Breast epithelium (tissue), 3 donors: ENCODE measurements around the gene DCANP1.

Experiments used
- CTCF ChIP-seq, 3 donors: fragments of 450-650 bp; IDR thresholded peaks; one replicate each; pipeline ENCODE4 v1.5.1; 2016 to 2017; ENCODE audit warnings: antibody characterized with exemption in 3 of 3, mild to moderate bottlenecking in 3 of 3, moderate library complexity in 3 of 3
- POLR2AphosphoS5 ChIP-seq, 3 donors: sonication (generic); formaldehyde crosslinking; IDR thresholded peaks; one replicate each; pipeline ENCODE4 v1.6.1; 2017; ENCODE audit warnings: antibody characterized with exemption in 3 of 3

GRCh38 chr5:135487037-135487395, 39.9 kb upstream of the DCANP1 start:
- TF ChIP-seq POLR2AphosphoS5 (IDR thresholded peaks at IDR 0.05) = no peak
- no peak for TF ChIP-seq CTCF (IDR thresholded peaks at IDR 0.05)
